ENCODE measurements around the gene ILRUN.
"Not testable (repeated sequence)": the region's sequence is repeated elsewhere in the genome, so short reads cannot be mapped to it uniquely, and the experiment has no call there.

ILRUN gene

DNA sequence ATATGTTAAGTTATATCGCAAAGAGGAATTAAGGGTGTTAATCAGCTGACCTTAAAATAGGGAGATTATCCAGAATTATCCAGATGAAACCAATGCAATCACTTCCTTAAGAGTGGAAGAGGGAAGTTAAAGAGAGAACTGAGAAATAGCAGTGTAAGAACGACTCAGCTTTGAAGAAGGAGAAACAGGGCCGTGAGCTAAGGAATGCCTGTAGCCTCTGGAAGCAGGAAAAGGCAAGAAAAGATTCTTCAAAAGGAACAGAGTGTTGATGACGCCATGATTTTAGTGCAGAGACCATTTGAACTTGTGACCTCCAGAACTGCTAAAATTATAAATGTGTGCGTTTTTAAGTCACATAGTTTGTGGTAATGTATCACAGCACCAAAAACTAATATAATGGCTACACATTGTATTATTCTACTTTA is 32.7 kb downstream of the ILRUN start:
- no peak for DNase-seq (ENCODE audit: low read depth)

DNA sequence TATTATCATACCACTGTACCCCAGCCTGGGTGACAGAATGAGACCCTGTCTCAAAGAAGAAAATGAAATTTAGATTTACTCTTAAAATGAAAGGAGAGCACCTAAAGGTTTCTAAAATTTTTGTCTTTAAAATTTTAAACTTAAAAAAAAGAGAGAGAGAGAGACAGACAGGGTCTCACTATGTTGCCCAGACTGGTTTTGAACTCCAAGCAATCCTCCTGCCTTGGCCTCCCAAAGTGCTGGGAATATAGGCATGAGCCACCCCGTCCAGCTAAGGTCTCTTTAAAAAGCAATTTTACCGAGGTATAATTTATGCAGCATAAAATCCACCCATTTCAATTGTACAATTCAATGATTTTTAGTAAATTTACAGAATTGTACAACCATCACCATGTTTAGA is 33.2 kb downstream of the ILRUN start:
- DNase-seq (ENCODE audit: low read depth) = no peak

- no peak for DNase-seq (ENCODE audit: low read depth)
Observed at GRCh38 chr6:34661357-34661756, 35.2 kb downstream of the ILRUN start.

DNA sequence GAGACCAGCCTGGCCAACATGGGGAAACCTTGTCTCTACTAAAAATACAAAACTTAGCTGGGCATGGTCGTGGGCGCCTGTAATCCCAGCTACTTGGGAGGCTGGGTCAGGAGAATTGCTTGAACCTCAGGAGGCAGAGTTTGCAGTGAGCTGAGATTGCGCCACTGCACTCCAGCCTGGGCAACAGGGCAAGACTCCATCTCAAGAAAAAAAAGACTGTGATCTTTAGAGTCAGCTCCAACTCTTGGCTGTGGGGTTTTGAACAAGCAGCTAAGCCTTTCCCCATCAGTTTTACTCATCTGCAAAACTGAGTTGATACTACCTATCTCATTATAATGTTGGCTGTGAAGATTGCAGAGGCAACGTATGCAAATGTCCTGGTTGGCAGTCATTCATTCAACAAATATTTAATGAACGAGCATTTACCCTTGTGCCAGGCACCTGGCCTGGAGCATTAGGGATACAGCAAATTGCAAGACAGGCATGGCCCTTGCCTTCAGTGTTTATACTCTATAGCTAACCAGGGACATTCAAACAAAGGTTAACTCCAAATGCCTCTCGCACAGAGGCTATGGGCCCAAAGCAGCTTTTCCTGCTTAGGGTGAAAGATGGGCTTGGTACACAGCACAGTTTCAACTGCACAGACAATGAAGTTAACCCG is 37.8 kb downstream of the ILRUN start:
- DNase-seq (ENCODE audit: low read depth) = no peak

DNA sequence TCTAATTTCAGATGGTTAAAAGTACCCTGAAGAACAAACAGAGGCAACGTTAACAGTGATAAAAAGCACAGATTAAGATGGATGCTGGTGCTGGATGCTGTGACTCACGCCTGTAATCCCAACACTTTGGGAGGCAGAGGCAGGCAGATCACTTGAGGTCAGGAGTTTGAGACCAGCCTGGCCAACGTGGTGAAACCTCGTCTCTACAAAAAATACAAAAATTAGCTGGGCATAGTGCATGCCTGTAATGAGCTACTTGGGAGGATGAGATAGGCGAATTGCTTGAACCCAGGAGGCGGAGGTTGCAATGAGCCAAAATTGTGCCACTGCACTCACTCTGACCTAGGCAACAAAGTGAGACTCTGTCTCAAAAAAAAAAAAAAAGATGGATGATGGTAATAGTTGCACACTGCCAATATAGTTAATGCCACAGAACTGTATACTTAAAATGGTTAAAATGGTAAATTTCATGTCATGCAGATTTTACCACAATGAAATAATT is 38.5 kb downstream of the ILRUN start:
- not testable (repeated sequence) for DNase-seq (ENCODE audit: low read depth)

- no peak for DNase-seq (ENCODE audit: low read depth)
Observed at GRCh38 chr6:34657307-34657978, 39.1 kb downstream of the ILRUN start.

- no peak for DNase-seq (ENCODE audit: low read depth)
Observed at GRCh38 chr6:34657037-34657306, 39.6 kb downstream of the ILRUN start.

GRCh38 chr6:34656378-34657036 is 40.1 kb downstream of the ILRUN start:
- no peak for DNase-seq (ENCODE audit: low read depth)

- DNase-seq (ENCODE audit: low read depth) = not testable (repeated sequence)
Observed at GRCh38 chr6:34655876-34656377, 40.6 kb downstream of the ILRUN start.

- no peak for DNase-seq (ENCODE audit: low read depth)
Observed at GRCh38 chr6:34654061-34654710, 42.4 kb downstream of the ILRUN start.

DNA sequence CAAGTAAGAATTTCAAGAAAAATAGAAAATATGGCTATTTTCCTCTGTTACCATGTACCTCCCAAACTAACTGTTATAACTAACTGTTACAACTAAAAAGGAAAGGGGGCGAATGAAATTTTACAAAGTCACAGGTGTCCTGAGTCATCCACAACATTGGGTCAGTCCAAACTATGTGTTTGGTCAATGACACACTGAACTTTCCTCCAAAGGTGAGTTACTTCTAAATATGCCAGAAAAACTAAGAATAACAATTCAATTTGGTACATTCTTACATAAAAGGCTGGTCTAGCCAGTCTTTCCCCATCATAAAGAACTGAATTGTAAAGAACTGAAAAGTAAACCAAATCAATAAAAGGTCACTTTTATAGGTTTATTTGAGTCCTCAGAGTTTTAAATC is 44.3 kb downstream of the ILRUN start:
- DNase-seq (ENCODE audit: low read depth) = no peak

GRCh38 chr6:34650823-34651222 is 45.7 kb downstream of the ILRUN start:
- DNase-seq (ENCODE audit: low read depth) = no peak

GRCh38 chr6:34650232-34650631 is 46.3 kb downstream of the ILRUN start:
- not testable (repeated sequence) for DNase-seq (ENCODE audit: low read depth)

DNA sequence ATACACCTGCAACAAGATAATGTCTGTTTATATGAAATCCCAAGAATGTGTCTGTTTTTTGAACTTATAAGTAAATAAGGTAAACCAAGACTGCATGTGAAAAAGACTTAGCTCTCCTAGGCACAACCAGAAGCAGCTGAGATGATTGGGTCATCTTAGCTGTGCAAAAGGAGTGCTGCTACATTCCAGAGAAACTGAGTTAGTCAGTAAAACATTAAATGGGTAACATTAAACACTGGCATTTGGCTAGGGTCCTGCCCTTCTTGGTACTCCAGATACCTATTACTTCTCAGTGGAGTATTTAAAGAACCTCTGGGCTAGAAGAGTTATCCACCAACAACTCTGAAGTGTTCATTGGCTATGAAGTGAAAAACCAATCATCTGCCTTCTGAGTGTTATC is 47.8 kb downstream of the ILRUN start:
- no peak for DNase-seq (ENCODE audit: low read depth)
